Heart left ventricle (tissue), 13 donors: Measurements from ENCODE around the gene GRHL1.

Experiments used
- CTCF ChIP-seq, 12 donors: fragments of 200-600 bp; sonication (generic) in 4 of 12; IDR thresholded peaks; one replicate each; pipeline versions ENCODE4 v1.5.0 to v1.8.0; 2018 to 2022; ENCODE audit warnings: antibody characterized with exemption in 12 of 12, mild to moderate bottlenecking in 5 of 12
- POLR2A ChIP-seq, 2 donors: fragments of 450-650 bp; IDR thresholded peaks; one replicate each; pipeline ENCODE4 v1.6.1; 2017; ENCODE audit warnings: antibody characterized with exemption in 2 of 2, mild to moderate bottlenecking in 2 of 2, moderate library complexity in 2 of 2
- donor health status: ischemic (EF 13 %, LVEDD 7.1; RV severe dilation, severe dysfunction).
- donor health status: DM: no; HTN: yes; CAD: no.
- donor health status: DM: no; HTN: no; CAD: no.
- donor health status: ischemic (EF 25% LVEDD 6.9; RV normal size, moderate dysfunction).
- donor health status: ischemic (EF 25% LVEDD 5.7; RV mildly dilated, moderate dysfunction).
- donor health status: ischemic (EF 35%, LVEDD 5.7; RV mildly dilated, moderate dysfunction).
- donor health status: nonischemic (EF 11% LVEDD 7.7; RV severe dilation, severe dysfunction).
- donor health status: DM: yes; HTN: yes; CAD: no.
- donor health status: PGD.
- donor health status: ischemic (EF 29% LVEDD 5.4; RV normal size, mild dysfunction).
- donor health status: nonischemic (EF 23%, LVEDD 6.1; RV moderate dilation, normal function).

- no peak for TF ChIP-seq CTCF (IDR thresholded peaks at IDR 0.05)
- no peak for TF ChIP-seq POLR2A (IDR thresholded peaks at IDR 0.05)
Measured at GRCh38 chr2:9946818-9947217, 4.7 kb upstream of the GRHL1 start.
